B cell (primary cell): Measurements from ENCODE around the gene SCN4A.

Experiments
- CTCF ChIP-seq: fragments of 200-600 bp; IDR thresholded peaks from one replicate; pipeline ENCODE4 v1.8.0; 2022; ENCODE audit warnings: antibody characterized with exemption, mild to moderate bottlenecking
- EZH2 ChIP-seq: IDR thresholded peaks from 2 replicates; pipeline ENCODE4 v1.6.1; 2012; ENCODE audit warnings: borderline replicate concordance, low read depth, mild to moderate bottlenecking, moderate library complexity, low read length; ENCODE audit not compliant: insufficient read depth, poor library complexity, severe bottlenecking

- TF ChIP-seq CTCF, result peak; percentile 64
- TF ChIP-seq EZH2, result no peak
Observed at GRCh38 chr17:63943745-63944144, 29.0 kb downstream of the SCN4A start.
